ENCODE measurements around the gene CADPS. TPM values are rescaled to one million over a fixed set of nuclear protein-coding genes. Genes with fewer than 3 reads are reported as not detected.

Gene CADPS
- total RNA-seq, 1 experiment from 2014 or later, result not detected

- ChIA-PET POLR2A (no interaction called here), CTCF (no interaction called here)
- intact Hi-C loops (cut with micrococcal nuclease; ENCODE audit: unreplicated experiment) (no loop called here), in situ Hi-C loops (cut with HindIII; ENCODE audit: low pct_unique_long_range_greater_than_20kb, low sequenced_read_pairs) (no loop called here)
- H3K36me3 ChIP-seq (ENCODE audit: control insufficient read depth, insufficient read depth, low read length), result no peaks in the 10 kb centered on the region
- H3K4me3 ChIP-seq (ENCODE audit: low read depth in 2 of 2, low read length in 2 of 2), result no peak overlapping the region
- H3K27me3 ChIP-seq (ENCODE audit: control insufficient read depth, insufficient read depth, low read length), result no peaks in the 10 kb centered on the region
- BruUV-seq (replicated peaks), result no TSS peak
- DNase-seq (ENCODE audit: low read depth, low spot score) (no peak), ATAC-seq (no peak)
- TF ChIP-seq TCF7L2 (IDR thresholded peaks at IDR 0.05; ENCODE audit: low read depth, low read length) (no peak), SIN3A (IDR thresholded peaks at IDR 0.05; ENCODE audit: borderline replicate concordance, insufficient read depth, low read depth, low read length) (no peak), POLR2AphosphoS5 (IDR thresholded peaks at IDR 0.05; ENCODE audit: low read depth, low read length) (no peak), CTCF (IDR thresholded peaks at IDR 0.05) (no peak)
- TF ChIP-seq, protein P1, sequence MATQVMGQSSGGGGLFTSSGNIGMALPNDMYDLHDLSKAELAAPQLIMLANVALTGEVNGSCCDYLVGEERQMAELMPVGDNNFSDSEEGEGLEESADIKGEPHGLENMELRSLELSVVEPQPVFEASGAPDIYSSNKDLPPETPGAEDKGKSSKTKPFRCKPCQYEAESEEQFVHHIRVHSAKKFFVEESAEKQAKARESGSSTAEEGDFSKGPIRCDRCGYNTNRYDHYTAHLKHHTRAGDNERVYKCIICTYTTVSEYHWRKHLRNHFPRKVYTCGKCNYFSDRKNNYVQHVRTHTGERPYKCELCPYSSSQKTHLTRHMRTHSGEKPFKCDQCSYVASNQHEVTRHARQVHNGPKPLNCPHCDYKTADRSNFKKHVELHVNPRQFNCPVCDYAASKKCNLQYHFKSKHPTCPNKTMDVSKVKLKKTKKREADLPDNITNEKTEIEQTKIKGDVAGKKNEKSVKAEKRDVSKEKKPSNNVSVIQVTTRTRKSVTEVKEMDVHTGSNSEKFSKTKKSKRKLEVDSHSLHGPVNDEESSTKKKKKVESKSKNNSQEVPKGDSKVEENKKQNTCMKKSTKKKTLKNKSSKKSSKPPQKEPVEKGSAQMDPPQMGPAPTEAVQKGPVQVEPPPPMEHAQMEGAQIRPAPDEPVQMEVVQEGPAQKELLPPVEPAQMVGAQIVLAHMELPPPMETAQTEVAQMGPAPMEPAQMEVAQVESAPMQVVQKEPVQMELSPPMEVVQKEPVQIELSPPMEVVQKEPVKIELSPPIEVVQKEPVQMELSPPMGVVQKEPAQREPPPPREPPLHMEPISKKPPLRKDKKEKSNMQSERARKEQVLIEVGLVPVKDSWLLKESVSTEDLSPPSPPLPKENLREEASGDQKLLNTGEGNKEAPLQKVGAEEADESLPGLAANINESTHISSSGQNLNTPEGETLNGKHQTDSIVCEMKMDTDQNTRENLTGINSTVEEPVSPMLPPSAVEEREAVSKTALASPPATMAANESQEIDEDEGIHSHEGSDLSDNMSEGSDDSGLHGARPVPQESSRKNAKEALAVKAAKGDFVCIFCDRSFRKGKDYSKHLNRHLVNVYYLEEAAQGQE (IDR thresholded peaks at IDR 0.05; ENCODE audit: insufficient read depth in 1 of 2, low read depth in 2 of 2, low read length in 1 of 2), result no peak
- no peak overlapping the region for H3K27ac ChIP-seq (ENCODE audit: low read length)
- no peaks in the 10 kb centered on the region for H3K9me3 ChIP-seq (ENCODE audit: control insufficient read depth, insufficient read depth, low read depth, low read length)
- no peaks in the 10 kb centered on the region for H3K4me1 ChIP-seq (ENCODE audit: control insufficient read depth, insufficient read depth, low read length)
Measured at GRCh38 chr3:62527474-62527873, 347.7 kb downstream of the CADPS start.

DNA sequence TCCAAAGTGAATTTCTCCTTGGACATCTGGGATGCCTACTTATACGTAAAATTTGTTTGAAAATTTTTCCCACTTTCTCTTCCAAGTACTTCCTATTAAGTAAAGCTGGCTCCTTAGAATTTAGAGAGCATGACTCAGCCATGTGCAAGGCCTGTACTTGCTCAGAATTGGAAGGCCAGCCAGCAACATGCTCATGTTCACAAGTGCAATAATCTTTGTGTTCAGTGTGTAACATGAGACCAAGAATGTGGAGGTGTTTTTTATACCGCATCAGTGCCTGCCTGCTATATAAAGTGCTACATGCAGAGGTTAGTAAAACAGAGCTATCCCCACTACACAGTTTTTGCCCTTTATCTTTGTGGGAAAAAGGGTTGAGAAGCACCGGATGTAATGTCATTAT lies 349.9 kb downstream of the CADPS start:
- in situ Hi-C loops (cut with HindIII; ENCODE audit: low pct_unique_long_range_greater_than_20kb, low sequenced_read_pairs), result no loop called here
- POLR2A ChIA-PET, result no interaction called here
- no peak overlapping the region for H3K4me3 ChIP-seq (ENCODE audit: low read depth in 2 of 2, low read length in 2 of 2)
- ATAC-seq, result no peak
- intact Hi-C loops (cut with micrococcal nuclease; ENCODE audit: unreplicated experiment), result no loop called here
- no peaks in the 10 kb centered on the region for H3K27me3 ChIP-seq (ENCODE audit: control insufficient read depth, insufficient read depth, low read length)
- no peak for DNase-seq (ENCODE audit: low read depth, low spot score)
- H3K27ac ChIP-seq (ENCODE audit: low read length), result no peak overlapping the region
- CTCF ChIA-PET, result no interaction called here
- no peaks in the 10 kb centered on the region for H3K36me3 ChIP-seq (ENCODE audit: control insufficient read depth, insufficient read depth, low read length)
- no TSS peak for BruUV-seq (replicated peaks)
- H3K9me3 ChIP-seq (ENCODE audit: control insufficient read depth, insufficient read depth, low read depth, low read length), result no peaks in the 10 kb centered on the region
- TF ChIP-seq, protein P1 (IDR thresholded peaks at IDR 0.05; ENCODE audit: insufficient read depth in 1 of 2, low read depth in 2 of 2, low read length in 1 of 2), result no peak
- no peak for TF ChIP-seq SIN3A (IDR thresholded peaks at IDR 0.05; ENCODE audit: borderline replicate concordance, insufficient read depth, low read depth, low read length)
- TF ChIP-seq POLR2AphosphoS5 (IDR thresholded peaks at IDR 0.05; ENCODE audit: low read depth, low read length), result no peak
- TF ChIP-seq CTCF (IDR thresholded peaks at IDR 0.05), result no peak
- TF ChIP-seq TCF7L2 (IDR thresholded peaks at IDR 0.05; ENCODE audit: low read depth, low read length), result no peak
- no peaks in the 10 kb centered on the region for H3K4me1 ChIP-seq (ENCODE audit: control insufficient read depth, insufficient read depth, low read length)
